Calu3 (cell line): ENCODE results near the gene ITGAV. TPM values are rescaled to one million over a fixed set of nuclear protein-coding genes. Genes with fewer than 3 reads are reported as not detected.
A peak's percentile ranks its signal among the peaks of the same experiment; 100 is the strongest.

Source experiments
- Bru-seq: library from RNA; stranded (reverse); fragments of 400-500 nt; gene quantifications from one replicate; lab custom pipeline; 2021; lab: Mats Ljungman, UMichigan
- BruChase-seq, 2 experiments: library from RNA; stranded (reverse); fragments of 400-500 nt; gene quantifications; one replicate each; lab custom pipeline; 2021; lab: Mats Ljungman, UMichigan
- BruUV-seq: library from RNA; stranded (reverse); fragments of 400-500 nt; replicated peaks from 2 replicates; lab custom pipeline; 2021; lab: Mats Ljungman, UMichigan
- CTCF ChIA-PET: fragments of 300-600 bp; sonication (Branson Sonifier 250); formaldehyde crosslinking; loops from one replicate; lab custom pipeline; 2022; ENCODE audit warnings: antibody characterized with exemption; lab: Charles Lee
- DNase-seq: peaks from one replicate; pipeline ENCODE4 v3.0.0; 2022
- H3K27ac Mint-ChIP-seq: one replicate; pipeline ENCODE4 v1.8.0; 2022; ENCODE audit warnings: mixed read lengths; ENCODE audit not compliant: unreplicated experiment
- H3K27me3 Mint-ChIP-seq: one replicate; pipeline ENCODE4 v1.8.0; 2022; ENCODE audit warnings: mixed read lengths; ENCODE audit not compliant: unreplicated experiment
- H3K36me3 Mint-ChIP-seq: one replicate; pipeline ENCODE4 v1.8.0; 2022; ENCODE audit warnings: mild to moderate bottlenecking, moderate library complexity, mixed read lengths; ENCODE audit not compliant: insufficient read depth, unreplicated experiment
- H3K4me1 Mint-ChIP-seq: one replicate; pipeline ENCODE4 v1.8.0; 2022; ENCODE audit warnings: mild to moderate bottlenecking, low read depth, mixed read lengths; ENCODE audit not compliant: unreplicated experiment
- H3K4me3 Mint-ChIP-seq: one replicate; pipeline ENCODE4 v1.8.0; 2022; ENCODE audit warnings: mild to moderate bottlenecking, low read depth, moderate library complexity, mixed read lengths; ENCODE audit not compliant: unreplicated experiment
- H3K9me3 Mint-ChIP-seq: one replicate; pipeline ENCODE4 v1.8.0; 2022; ENCODE audit warnings: low read depth, mixed read lengths; ENCODE audit not compliant: unreplicated experiment
- CTCF ChIP-seq: fragments of 200-600 bp; IDR thresholded peaks from one replicate; pipeline ENCODE4 v1.8.0; 2022; ENCODE audit warnings: antibody characterized with exemption; ENCODE audit not compliant: unreplicated experiment
- intact Hi-C: fragments of 100-400 bp; cut with micrococcal nuclease; formaldehyde crosslinking; loops from one replicate; pipeline ENCODE4 v1.10.0; 2022; ENCODE audit not compliant: unreplicated experiment
- long read RNA-seq: library from polyadenylated mRNA; stranded (forward); transcript quantifications from one replicate; pipeline ENCODE4 v2.0.0, GENCODE V29; 2022
- total RNA-seq: library from RNA; stranded (reverse); gene quantifications from 2 replicates; pipeline ENCODE4 v1.2.3, GENCODE V29; 2022

ITGAV gene
- 109 and 146 TPM in 2 replicates for total RNA-seq
- percentile 90 among the genes with signal in this experiment for Bru-seq, nascent RNA
- percentile 91 among the genes with signal in this experiment for BruChase-seq, experiment 1, labeled RNA remaining after a 6-hour chase
- BruChase-seq, experiment 2, labeled RNA remaining after a 2-hour chase: percentile 90 among the genes with signal in this experiment
- long read RNA-seq, full-length matches to known transcripts: 47 of 62 reads
- long read RNA-seq, partial matches to known transcripts: 6 of 62 reads
- long read RNA-seq, other reads (novel, unspliced or antisense): 9 of 62 reads

GRCh38 chr2:186589612-186590349 is at the start of gene ITGAV:
Gene ITGAV, plus strand, starts transcription at chr2:186590056. Its CDS starts 283 bp downstream, at chr2:186590339.
- intact Hi-C loops: loop anchor here (5.0 kb wide), 1 partner anchor 53 kb away; no protein-coding TSS in a partner anchor
- H3K27me3 Mint-ChIP-seq: no peaks in the 10 kb centered on the region
- no TSS peak for BruUV-seq
- H3K9me3 Mint-ChIP-seq: no peaks in the 10 kb centered on the region
- CTCF ChIA-PET: interaction anchor here (0.6 to 1.7 kb wide), 12 partner anchors 14 to 699 kb away, joined by 3 to 8 read pairs (median 4); no protein-coding TSS in a partner anchor
- peaks cover 39% of the 10 kb centered on the region for H3K36me3 Mint-ChIP-seq
- H3K4me3 Mint-ChIP-seq: peak within 1 kb of the TSS; percentile 78
- no peak for TF ChIP-seq CTCF
- peak; percentile 95 for DNase-seq
- peaks cover 37% of the 10 kb centered on the region for H3K4me1 Mint-ChIP-seq
- H3K27ac Mint-ChIP-seq: peak within 1 kb of the TSS; percentile 63

- Mint-ChIP-seq H3K27ac (no peak overlapping the region), H3K4me3 (no peak overlapping the region), H3K9me3 (peaks cover 4% of the 10 kb centered on the region), H3K4me1 (peaks cover 31% of the 10 kb centered on the region), H3K27me3 (no peaks in the 10 kb centered on the region), H3K36me3 (no peaks in the 10 kb centered on the region)
- intact Hi-C loops: loop anchor here (5.0 kb wide), 1 partner anchor 36 kb away; no protein-coding TSS in a partner anchor
- no TSS peak for BruUV-seq
- no peak for TF ChIP-seq CTCF
- CTCF ChIA-PET: no interaction called here
- no peak for DNase-seq
These were observed 48.9 kb upstream of the ITGAV start for GRCh38 chr2:186540941-186541340.

- H3K4me1 Mint-ChIP-seq: peaks cover 31% of the 10 kb centered on the region
- DNase-seq: no peak
- intact Hi-C loops: loop anchor here (5.0 kb wide), 1 partner anchor 35 kb away; no protein-coding TSS in a partner anchor
- H3K9me3 Mint-ChIP-seq: peaks cover 4% of the 10 kb centered on the region
- H3K27me3 Mint-ChIP-seq: no peaks in the 10 kb centered on the region
- no peak overlapping the region for H3K4me3 Mint-ChIP-seq
- H3K36me3 Mint-ChIP-seq: no peaks in the 10 kb centered on the region
- BruUV-seq: no TSS peak
- TF ChIP-seq CTCF: no peak
- CTCF ChIA-PET: interaction anchor here (0.6 kb wide), 1 partner anchor 55 kb away, joined by 7 read pairs; no protein-coding TSS in a partner anchor
- peak overlapping the region; percentile 59 for H3K27ac Mint-ChIP-seq
These were observed 47.9 kb upstream of the ITGAV start for GRCh38 chr2:186542002-186542401.

GRCh38 chr2:186543561-186544131 is 46.2 kb upstream of the ITGAV start:
- no peaks in the 10 kb centered on the region for H3K36me3 Mint-ChIP-seq
- intact Hi-C loops: loop anchor here (1.0 to 5.0 kb wide), 2 partner anchors 34 to 49 kb away; no protein-coding TSS in a partner anchor
- peak overlapping the region; percentile 31 for H3K4me3 Mint-ChIP-seq
- DNase-seq: no peak
- no peak for TF ChIP-seq CTCF
- no peaks in the 10 kb centered on the region for H3K27me3 Mint-ChIP-seq
- peaks cover 23% of the 10 kb centered on the region for H3K4me1 Mint-ChIP-seq
- H3K27ac Mint-ChIP-seq: no peak overlapping the region
- BruUV-seq: no TSS peak
- no peaks in the 10 kb centered on the region for H3K9me3 Mint-ChIP-seq
- CTCF ChIA-PET: interaction anchor here (1.0 to 1.6 kb wide), 4 partner anchors 13 to 319 kb away, joined by 3 to 4 read pairs (median 4); partner anchors contain the start of gene ITGAV
